Heart left ventricle (tissue), 16 donors: Measurements from ENCODE around the gene GSTCD. TPM values are rescaled to one million over a fixed set of nuclear protein-coding genes. Genes with fewer than 3 reads are reported as not detected.
"Not testable (repeated sequence)": the region's sequence is repeated elsewhere in the genome, so short reads cannot be mapped to it uniquely, and the experiment has no call there.

Experiments used
- ATAC-seq, 4 donors: fragments of 200-7000 bp; cut with Tn5 transposase; one replicate each; pipeline ENCODE4 v1.9.1; 2020 to 2022; ENCODE audit warnings: moderate library complexity in 4 of 4, mild to moderate bottlenecking in 3 of 4, moderate number of reproducible peaks in 1 of 4
- DNase-seq, 5 donors: peaks; one replicate each; pipeline ENCODE4 v3.0.0-alpha.2; 2020
- H3K27ac ChIP-seq, 12 donors: fragments of 200-600 bp; sonication (generic) in 4 of 12; one replicate each; pipeline versions ENCODE4 v1.5.0 to v1.8.0; 2016 to 2022; ENCODE audit warnings: mild to moderate bottlenecking in 2 of 12
- H3K27me3 ChIP-seq, 9 donors: fragments of 200-600 bp; sonication (generic) in 2 of 9; one replicate each; pipeline versions ENCODE4 v1.5.1 to v1.8.0; 2016 to 2022; ENCODE audit warnings: mild to moderate bottlenecking in 3 of 9
- H3K36me3 ChIP-seq, 9 donors: fragments of 200-600 bp; sonication (generic) in 2 of 9; one replicate each; pipeline versions ENCODE4 v1.5.0 to v1.8.0; 2018 to 2022; ENCODE audit warnings: mild to moderate bottlenecking in 2 of 9
- H3K4me1 ChIP-seq, 12 donors: fragments of 200-600 bp; sonication (generic) in 4 of 12; one replicate each; pipeline versions ENCODE4 v1.5.0 to v1.8.0; 2016 to 2022; ENCODE audit warnings: mild to moderate bottlenecking in 3 of 12
- H3K4me3 ChIP-seq, 12 donors: fragments of 200-600 bp; sonication (generic) in 4 of 12; one replicate each; pipeline versions ENCODE4 v1.5.0 to v1.8.0; 2017 to 2022; ENCODE audit warnings: mild to moderate bottlenecking in 9 of 12, moderate library complexity in 4 of 12
- H3K9me3 ChIP-seq, 12 donors: fragments of 200-600 bp; sonication (generic) in 4 of 12; one replicate each; pipeline versions ENCODE4 v1.5.0 to v1.8.0; 2016 to 2022; ENCODE audit warnings: mild to moderate bottlenecking in 1 of 12
- POLR2A ChIP-seq, 2 donors: fragments of 450-650 bp; IDR thresholded peaks; one replicate each; pipeline ENCODE4 v1.6.1; 2017; ENCODE audit warnings: antibody characterized with exemption in 2 of 2, mild to moderate bottlenecking in 2 of 2, moderate library complexity in 2 of 2
- WGBS, 4 donors: extraction: QIAGEN DNeasy Blood & Tissue Kit in 2 of 4; methylation state at CpG; one replicate each; pipeline versions ENCODE4 v1.1.5 to v1.1.7; 2013 to 2018; 5-methylcytosine and 5-hydroxymethylcytosine counted together
- intact Hi-C, 10 donors: fragments of 100-400 bp; cut with DNase I; formaldehyde crosslinking; loops; one replicate each; pipeline versions ENCODE4 v1.11.1 to v1.14.2; 2022
- polyA plus RNA-seq, 2 donors: library from polyadenylated mRNA; stranded (reverse); fragments of 200-250 nt; gene quantifications; one replicate each; pipeline ENCODE4 v1.2.3, GENCODE V29; 2013
- total RNA-seq, 9 donors: library from RNA; depleted of rRNA in 2 of 9; stranded (reverse); fragments of >200 nt in 2 of 9; fragmentation: NEBNext Ultra II Directional in 3 of 9; extraction: Animal tissue kit (Norgen Biotek cat#: 25700) in 3 of 9; gene quantifications; one replicate each; pipeline versions ENCODE4 v1.1.0 to v1.2.4, GENCODE V29; 2016 to 2023
- TF ChIP-seq, protein P1 (sequence below), 12 donors: fragments of 200-600 bp; sonication (generic) in 4 of 12; IDR thresholded peaks; one replicate each; pipeline versions ENCODE4 v1.5.0 to v1.8.0; 2018 to 2022; ENCODE audit warnings: antibody characterized with exemption in 12 of 12, mild to moderate bottlenecking in 5 of 12
- donor health status: ischemic (EF 13 %, LVEDD 7.1; RV severe dilation, severe dysfunction).
- donor health status: healthy with polysubstance abuse.
- donor health status: DM: no; HTN: yes; CAD: no.
- donor health status: DM: no; HTN: no; CAD: no.
- donor health status: ischemic (EF 25% LVEDD 6.9; RV normal size, moderate dysfunction).
- donor health status: ischemic (EF 25% LVEDD 5.7; RV mildly dilated, moderate dysfunction).
- donor health status: healthy.
- donor health status: DM: yes; HTN: yes; CAD: no.
- donor health status: ischemic (EF 35%, LVEDD 5.7; RV mildly dilated, moderate dysfunction).
- donor health status: nonischemic (EF 11% LVEDD 7.7; RV severe dilation, severe dysfunction).
- donor health status: DM: yes; HTN: yes; CAD: no.
- donor health status: PGD.
- donor health status: ischemic (EF 29% LVEDD 5.4; RV normal size, mild dysfunction).
- donor health status: nonischemic (EF 23%, LVEDD 6.1; RV moderate dilation, normal function).

Gene GSTCD
- total and polyA plus RNA-seq, 11 donors = 0.57 to 6.4 (median 3.8) TPM

DNA sequence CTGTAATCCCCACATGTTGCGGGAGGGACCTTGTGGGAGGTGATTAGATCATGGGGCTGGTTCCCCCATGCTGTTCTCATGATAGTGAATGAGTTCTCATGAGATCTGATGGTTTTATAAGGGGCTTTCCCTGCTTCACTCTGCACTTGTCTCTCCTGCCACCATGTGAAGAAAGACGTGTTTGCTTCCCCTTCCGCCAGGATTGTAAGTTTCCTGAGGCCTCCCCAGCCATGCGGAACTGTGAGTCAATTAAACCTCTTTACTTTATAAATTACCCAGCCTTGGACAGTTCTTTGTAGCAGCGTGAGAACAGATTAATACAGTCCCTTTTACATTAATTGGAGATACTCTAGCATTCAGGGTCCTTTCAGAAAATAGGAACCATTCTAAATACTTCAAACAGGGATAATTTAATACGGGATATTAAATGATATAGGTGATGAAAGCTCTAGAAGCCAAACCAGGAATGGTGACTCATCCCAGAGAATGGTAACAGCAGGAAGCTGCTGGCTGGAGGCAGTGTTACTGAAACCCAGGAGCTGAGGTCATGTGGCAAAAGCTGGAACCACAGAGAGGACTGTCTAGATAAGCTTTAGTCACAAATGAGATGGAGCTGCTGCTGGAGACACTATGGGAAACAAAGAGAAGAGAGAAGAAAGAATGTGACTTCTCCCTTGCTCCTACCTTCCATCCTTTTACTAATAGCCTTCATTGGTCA, 57.3 kb downstream of the GSTCD start:
- Histone ChIP-seq H3K4me3 (no peak overlapping the region), H3K36me3 (no peaks in the 10 kb centered on the region), H3K4me1 (no peaks in the 10 kb centered on the region), H3K27me3 (no peaks in the 10 kb centered on the region), H3K9me3 (peaks cover 0 to 5% (median 0%) of the 10 kb centered on the region in 12 donors), H3K27ac (no peak overlapping the region)
- DNase-seq (peak in 3 of 5 donors; percentile 14 to 52 (median 34)), ATAC-seq (peak; percentile 69 to 96 (median 90))
- intact Hi-C loops = no loop called here
- TF ChIP-seq, protein P1, sequence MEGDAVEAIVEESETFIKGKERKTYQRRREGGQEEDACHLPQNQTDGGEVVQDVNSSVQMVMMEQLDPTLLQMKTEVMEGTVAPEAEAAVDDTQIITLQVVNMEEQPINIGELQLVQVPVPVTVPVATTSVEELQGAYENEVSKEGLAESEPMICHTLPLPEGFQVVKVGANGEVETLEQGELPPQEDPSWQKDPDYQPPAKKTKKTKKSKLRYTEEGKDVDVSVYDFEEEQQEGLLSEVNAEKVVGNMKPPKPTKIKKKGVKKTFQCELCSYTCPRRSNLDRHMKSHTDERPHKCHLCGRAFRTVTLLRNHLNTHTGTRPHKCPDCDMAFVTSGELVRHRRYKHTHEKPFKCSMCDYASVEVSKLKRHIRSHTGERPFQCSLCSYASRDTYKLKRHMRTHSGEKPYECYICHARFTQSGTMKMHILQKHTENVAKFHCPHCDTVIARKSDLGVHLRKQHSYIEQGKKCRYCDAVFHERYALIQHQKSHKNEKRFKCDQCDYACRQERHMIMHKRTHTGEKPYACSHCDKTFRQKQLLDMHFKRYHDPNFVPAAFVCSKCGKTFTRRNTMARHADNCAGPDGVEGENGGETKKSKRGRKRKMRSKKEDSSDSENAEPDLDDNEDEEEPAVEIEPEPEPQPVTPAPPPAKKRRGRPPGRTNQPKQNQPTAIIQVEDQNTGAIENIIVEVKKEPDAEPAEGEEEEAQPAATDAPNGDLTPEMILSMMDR (IDR thresholded peaks at IDR 0.05) = no peak
- no peak for TF ChIP-seq POLR2A (IDR thresholded peaks at IDR 0.05)
- WGBS, 4 donors = 83 to 87% (median 85%) methylated on average over 6 of the region's 6 CpGs

DNA sequence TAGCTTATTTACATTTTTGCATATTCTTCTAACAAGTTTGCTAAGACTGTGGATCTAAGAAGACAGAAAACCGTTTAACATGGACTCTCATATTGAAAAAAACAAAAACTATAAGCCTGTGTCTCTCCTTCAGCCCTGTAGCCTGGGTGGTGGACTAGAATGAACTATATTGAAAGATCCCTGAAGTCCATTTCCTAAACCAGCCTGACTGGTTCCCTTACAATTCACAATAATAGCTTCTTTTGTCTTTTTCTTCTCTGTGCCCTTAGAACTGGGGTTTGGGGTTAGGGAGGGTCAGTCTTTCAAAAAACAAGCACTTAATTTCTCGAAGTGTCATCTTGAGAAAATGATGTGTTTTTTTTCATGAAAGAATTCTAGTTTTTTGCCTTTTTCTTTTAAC, 59.0 kb downstream of the GSTCD start:
- Histone ChIP-seq H3K36me3 (no peaks in the 10 kb centered on the region), H3K27me3 (no peaks in the 10 kb centered on the region), H3K27ac (no peak overlapping the region), H3K9me3 (peaks cover 0 to 22% (median 4%) of the 10 kb centered on the region in 12 donors), H3K4me1 (no peaks in the 10 kb centered on the region), H3K4me3 (no peak overlapping the region)
- DNase-seq (no peak), ATAC-seq (no peak)
- TF ChIP-seq, protein P1 (IDR thresholded peaks at IDR 0.05) = no peak
- no peak for TF ChIP-seq POLR2A (IDR thresholded peaks at IDR 0.05)
- 83 to 93% (median 88%) methylated on average over 2 of the region's 2 CpGs for WGBS, 4 donors
- intact Hi-C loops = no loop called here

DNA sequence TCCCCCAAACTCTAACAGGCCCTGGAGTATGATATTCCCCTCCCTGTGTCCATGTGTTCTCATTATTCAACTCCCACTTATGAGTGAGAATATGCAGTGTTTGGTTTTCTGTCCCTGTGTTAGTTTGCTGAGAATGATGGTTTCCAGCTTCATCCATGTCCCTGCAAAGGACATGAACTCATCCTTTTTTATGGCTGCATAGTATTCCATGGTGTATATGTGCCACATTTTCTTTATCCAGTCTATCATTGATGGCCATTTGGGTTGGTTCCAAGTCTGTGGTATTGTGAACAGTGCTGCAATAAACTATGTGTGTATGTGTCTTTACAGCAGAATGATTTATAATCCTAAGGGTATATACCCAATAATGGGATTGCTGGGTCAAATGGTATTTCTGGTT, 61.9 kb downstream of the GSTCD start:
- H3K27ac ChIP-seq, H3K4me3 ChIP-seq, DNase-seq, ATAC-seq, H3K4me1 ChIP-seq, H3K27me3 ChIP-seq, intact Hi-C loops, H3K36me3 ChIP-seq: not testable (repeated sequence)
- peaks cover 0 to 30% (median 4%) of the 10 kb centered on the region in 12 donors for H3K9me3 ChIP-seq

DNA sequence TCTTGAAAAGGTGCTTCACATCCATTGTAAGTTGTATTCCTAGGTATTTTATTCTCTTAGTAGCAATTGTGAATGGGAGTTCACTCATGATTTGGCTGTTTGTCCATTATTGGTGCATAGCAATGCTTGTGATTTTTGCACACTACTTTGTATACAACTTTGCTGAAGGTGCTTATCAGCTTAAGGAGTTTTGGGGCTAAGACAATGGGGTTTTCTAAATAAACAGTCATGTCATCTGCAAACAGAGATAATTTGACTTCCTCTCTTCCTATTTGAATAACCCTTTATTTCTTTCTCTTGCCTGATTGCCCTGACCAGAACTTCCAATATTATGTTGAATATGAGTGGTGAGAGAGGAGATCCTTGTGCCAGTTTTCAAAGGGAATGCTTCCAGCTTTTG, 63.5 kb downstream of the GSTCD start:
- H3K4me1 ChIP-seq, H3K36me3 ChIP-seq, H3K27me3 ChIP-seq, DNase-seq, H3K4me3 ChIP-seq, H3K27ac ChIP-seq, ATAC-seq, intact Hi-C loops: not testable (repeated sequence)
- H3K9me3 ChIP-seq = peaks cover 0 to 30% (median 4%) of the 10 kb centered on the region in 12 donors

DNA sequence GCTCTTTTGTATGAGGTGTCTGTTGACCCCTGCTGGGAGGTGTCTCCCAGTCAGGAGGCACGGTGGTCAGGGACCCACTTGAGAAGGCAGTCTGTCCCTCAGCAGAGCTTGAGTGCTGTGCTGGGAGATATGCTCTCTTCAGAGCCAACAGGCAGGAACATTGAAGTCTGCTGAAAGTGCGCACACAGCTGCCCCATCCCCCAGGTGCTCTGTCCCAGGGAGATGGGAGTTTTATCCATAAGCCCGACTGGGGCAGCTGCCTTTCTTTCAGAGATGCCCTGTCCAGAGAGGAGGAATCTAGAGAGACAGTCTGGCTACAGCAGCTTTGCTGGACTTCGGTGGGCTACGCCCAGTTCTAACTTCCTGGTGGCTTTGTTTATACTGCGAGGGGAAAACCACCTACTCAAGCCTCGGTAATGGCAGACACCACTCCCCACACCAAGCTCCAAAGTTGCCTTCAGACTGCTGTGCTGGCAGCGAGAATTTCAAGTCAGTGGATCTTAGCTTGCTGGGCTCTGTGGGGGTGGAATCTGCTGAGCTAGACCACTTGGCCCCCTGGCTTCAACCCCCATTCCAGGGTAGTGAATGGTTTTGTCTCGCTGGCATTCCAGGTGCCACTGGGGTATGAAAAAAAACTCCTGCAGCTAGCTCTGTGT, 67.3 kb downstream of the GSTCD start:
- H3K9me3 ChIP-seq = peaks cover 0 to 25% (median 4%) of the 10 kb centered on the region in 12 donors
- H3K27me3 ChIP-seq, intact Hi-C loops, H3K27ac ChIP-seq, H3K36me3 ChIP-seq, H3K4me3 ChIP-seq, DNase-seq, ATAC-seq, H3K4me1 ChIP-seq: not testable (repeated sequence)
- WGBS, 4 donors = 84 to 90% (median 89%) methylated on average over 8 to 9 of the region's 9 CpGs
